GM18870 (cell line): ENCODE measurements around the gene ZNF628.

Source experiments
- ATAC-seq: cut with Tn5 transposase; IDR thresholded peaks from one replicate; pipeline ENCODE4 v1.9.1; 2021; ENCODE audit warnings: moderate library complexity; ENCODE audit not compliant: unreplicated experiment

The ZNF628 gene

GRCh38 chr19:55449469-55449868 lies 26.9 kb upstream of the ZNF628 start:
- no peak for ATAC-seq

DNA sequence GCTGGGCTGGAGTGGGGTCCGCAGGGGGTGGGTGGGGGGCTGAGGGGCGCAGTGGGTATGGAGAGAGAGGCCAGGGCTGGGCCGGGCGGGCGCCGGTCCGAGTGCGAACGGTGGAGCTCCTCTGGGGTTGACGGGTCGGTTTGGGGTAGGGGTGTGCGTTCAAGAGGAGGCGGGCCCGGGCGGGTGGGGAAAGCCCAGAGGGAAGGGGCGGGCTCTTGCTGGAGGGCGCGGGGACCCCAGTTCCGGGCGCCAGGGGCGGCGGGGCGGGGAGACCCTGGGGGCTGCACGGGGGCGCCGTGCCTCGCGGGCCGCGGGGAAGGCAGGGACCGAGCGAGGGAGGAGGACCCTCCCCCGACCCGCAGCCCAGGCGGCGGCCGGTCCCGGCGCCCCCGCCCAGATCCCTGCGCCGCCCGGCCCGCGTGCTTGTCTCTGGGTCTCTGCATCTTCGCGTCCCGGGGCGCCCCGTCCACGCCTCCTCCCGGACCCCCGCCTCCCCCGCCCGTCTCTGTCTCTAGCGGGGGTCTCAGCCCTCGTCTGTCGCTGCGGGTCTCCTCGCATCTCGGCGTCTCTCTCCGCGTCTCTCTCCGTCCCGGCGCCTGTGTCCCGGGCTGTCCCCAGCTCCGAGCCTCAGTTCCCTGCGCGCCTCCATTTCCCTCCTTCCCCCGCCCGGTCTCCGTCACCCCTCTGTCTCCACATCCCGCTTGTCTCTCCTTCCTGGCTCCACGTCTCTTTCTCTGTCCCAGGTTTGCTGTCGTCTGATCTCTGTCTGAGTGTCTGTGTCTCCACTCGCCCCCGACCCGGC lies 25.1 kb upstream of the ZNF628 start:
- no peak for ATAC-seq

DNA sequence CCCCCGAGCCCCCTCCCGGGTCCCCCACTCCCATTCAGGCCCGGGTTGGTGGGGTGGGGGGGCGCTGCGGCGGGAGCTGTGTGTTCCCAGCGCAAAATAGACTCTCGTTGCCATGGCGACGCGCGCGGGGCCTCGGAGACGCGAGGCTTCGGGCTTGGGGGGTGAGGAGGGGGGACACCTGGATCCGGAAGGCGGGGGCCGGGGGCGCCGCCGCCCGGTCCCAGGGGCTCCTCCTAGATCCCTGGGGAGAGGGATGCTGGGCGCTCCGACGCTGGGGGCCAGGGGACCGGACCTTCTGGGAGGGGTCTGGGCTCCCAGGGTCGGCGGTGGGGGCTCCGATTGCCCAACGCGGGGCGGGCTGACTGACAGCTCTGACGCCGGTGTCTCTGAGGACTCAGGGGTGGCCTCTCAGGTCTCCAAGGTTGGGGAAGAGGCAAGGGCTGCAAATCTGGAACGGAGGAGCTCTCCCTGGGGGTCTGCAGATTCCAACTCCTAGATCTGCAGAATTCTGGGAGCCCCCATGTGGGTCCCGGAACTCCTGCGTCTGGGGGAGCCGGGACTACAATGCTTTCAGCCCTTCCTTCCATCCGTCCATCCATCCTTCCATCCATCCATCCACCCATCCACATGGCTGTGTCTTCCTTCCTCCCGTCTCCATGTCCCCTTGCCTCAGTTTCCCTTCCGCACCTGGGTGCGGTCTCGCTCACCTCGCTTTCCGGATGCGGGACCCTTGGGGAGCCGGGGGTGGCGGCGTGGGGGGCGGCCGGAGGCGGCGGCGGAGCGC lies 24.3 kb upstream of the ZNF628 start:
- no peak for ATAC-seq

DNA sequence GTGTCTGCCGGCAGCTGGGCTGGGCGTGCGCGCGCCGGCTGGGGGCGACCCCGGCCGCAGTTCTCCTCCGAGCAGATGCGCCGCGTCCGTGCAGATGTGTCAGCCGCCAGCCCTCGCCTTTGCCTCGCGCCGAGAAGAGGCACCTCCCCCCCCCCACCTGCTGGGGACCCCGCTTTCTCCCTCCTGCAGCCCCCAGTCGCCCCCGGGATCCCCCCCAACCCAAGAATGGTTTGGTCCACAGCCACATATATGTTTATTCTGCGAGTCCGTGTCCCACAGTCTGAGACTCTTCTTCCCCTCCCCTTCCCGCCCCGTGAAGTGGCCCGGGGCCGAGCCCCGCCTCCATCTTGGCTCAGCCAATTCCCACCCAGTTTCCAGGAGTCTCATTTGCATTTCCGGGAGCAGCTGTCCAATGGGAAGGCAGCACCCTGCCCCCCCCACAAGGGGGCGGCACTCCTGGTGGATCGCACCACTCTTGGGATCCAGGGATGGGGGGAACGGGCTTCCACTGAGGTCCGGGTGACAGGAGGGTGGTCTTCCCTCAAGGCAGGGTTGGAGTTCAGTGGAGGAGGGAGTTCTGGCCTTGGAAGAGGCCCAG lies 23.6 kb upstream of the ZNF628 start:
- ATAC-seq, result no peak

- no peak for ATAC-seq
Measured at GRCh38 chr19:55453511-55454260, 22.7 kb upstream of the ZNF628 start.

- ATAC-seq, result no peak
Measured at GRCh38 chr19:55454787-55455243, 21.6 kb upstream of the ZNF628 start.

GRCh38 chr19:55455576-55456235 lies 20.7 kb upstream of the ZNF628 start:
- ATAC-seq, result no peak

- no peak for ATAC-seq
Measured at GRCh38 chr19:55456347-55456746, 20.1 kb upstream of the ZNF628 start.

- no peak for ATAC-seq
Measured at GRCh38 chr19:55457683-55458457, 18.5 kb upstream of the ZNF628 start.

DNA sequence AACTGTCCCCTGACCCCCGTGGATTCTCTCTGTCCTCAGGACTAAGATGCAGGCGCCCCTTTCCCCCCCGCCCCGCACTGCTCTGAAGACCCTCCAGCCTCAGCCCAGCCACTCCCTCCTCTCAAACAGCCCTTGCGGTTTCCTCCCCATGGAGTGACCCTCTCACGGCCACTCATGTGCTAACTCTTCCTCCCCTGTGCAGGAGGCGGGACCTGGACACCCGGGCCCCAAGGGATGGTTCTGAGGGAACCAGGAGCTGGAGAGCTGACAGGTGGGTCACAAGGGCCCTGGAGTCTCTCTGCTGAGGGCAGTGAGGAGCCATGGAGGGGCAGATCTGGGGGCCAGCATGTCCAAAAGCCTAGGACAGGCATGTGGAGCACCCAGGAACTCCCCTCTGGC lies 16.9 kb upstream of the ZNF628 start:
- no peak for ATAC-seq

DNA sequence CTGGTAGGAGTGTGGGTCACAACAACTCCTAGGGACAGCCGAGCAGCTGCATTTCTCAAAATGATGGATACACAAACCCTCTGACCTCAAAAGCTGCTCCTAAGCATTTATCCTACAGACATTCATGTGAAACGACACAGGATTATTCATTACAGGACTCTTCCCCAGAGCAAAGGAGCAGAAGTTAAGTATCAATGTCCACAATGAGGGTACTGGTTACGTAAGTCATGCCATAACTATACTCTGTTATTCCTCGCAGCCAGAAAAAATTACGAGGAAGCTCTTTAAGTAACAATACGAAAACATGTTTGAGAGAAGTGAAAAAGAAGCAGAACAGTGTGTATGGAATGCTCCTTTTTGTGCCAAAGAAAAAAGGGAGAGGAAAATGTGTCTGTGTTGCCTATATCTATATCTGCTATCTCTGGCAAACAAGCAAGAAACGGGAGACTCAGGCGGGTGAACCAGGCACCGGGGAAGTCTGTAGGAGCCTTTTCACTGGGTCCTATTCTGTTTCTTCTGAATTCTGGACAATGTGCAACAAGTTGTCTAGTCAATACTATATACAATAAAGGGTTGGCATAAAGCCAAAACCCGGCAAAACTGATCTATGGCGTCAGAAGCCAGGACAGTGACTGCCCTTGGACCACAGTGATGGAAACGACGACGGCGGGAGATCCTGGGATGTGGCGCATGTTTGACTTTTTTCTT lies 16.3 kb upstream of the ZNF628 start:
- ATAC-seq, result no peak

DNA sequence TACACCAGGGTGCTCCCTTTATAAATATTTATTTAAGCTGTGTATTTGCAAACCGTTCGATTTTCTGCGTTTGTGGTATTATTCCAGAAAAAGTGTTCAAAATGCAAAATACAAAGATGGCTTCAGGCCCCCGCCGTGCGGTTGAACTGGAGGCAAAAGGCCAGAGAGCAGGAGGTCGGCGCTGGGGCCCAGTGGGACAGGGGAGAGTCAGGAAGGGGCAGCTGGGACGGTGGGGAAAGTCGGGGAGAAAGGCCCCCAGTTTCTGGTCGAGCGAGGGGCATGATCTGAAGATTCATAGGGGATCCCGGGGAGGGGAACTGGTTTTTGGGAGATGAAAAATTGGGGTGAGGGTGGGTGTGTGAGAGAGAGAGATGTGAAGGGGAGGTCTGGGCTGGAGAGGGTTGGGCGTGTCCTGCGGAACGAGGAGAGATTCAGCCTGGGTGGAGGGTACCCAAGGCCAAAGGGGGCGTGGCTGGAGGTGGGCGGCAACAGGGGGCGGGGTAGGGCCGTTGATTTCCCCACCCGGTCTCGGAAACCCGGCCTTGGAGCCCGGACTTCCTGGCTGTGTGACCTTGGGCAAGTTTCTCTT lies 15.7 kb upstream of the ZNF628 start:
- ATAC-seq, result no peak

DNA sequence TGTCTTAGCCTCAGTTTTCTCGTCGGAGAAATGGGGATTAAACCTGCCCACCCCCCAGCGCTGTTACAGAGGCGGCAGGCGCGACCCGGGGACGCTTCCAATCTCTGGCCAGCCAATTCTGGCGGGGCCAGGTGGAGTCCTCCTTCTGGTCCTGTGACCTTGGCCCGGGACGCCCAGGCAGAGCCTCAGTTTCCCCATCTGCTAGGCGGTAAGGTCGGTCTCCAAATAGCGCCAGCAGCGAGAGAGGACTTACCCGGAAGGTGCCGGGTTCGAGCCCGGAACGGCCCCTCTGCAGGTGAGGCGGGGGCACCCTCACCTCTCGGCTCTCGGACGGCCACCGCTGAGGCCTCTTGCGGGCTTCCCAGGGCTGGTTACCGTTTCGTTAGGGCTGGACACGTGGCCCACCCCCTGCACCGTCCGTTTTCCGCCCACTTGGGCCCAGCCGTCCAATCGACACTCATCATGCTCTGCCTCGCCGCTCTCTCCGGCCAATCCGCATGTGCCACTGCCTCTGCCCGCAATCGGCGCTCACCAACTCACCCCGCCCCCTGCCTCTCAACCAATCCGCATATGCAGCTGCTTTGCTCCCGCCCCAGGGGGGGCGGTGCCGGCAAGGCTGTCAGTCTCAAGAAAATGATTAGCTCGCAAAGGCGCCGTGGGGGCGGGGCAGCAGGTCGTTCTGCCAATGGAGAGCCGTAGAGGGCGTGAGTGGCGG lies 15.0 kb upstream of the ZNF628 start, which contains the start of gene ISOC2:
Gene ISOC2, minus strand, starts transcription at position 384 of the 715 bp plus-strand sequence. CDS start 5,156 bp downstream, outside the sequence.
- peak; percentile 91 for ATAC-seq

DNA sequence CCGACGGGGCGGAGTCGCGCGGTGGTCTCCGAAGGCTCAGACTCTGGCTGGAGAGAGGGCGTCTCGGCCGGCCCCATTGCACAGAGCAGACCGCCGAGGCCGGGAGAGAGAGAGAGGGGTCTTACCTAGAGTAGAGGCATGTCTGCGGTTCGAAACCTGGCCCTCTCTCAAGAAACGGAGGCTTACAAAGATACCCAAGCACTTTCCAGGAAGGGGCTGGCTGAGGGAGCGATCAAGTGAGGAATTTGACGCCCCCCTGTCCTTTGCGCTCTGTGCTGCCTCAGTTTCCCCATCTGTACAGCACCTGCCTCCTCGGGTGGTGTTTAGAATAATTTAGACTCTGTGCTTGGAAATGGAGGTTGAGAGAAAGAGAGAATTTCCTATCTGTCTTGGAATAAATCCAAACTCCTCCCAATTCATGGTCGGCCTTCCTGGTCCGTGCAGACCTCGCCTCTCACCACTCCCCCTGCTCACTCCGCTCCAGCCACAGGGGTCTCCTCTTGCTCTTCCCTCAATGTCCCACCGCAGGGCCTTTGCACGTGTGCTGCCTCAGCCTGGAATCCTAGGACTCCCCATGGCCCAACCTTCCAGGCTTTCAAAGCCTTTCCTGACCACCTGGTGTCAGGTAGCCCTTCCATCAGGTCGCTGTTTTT lies 14.3 kb upstream of the ZNF628 start:
- ATAC-seq, result no peak

DNA sequence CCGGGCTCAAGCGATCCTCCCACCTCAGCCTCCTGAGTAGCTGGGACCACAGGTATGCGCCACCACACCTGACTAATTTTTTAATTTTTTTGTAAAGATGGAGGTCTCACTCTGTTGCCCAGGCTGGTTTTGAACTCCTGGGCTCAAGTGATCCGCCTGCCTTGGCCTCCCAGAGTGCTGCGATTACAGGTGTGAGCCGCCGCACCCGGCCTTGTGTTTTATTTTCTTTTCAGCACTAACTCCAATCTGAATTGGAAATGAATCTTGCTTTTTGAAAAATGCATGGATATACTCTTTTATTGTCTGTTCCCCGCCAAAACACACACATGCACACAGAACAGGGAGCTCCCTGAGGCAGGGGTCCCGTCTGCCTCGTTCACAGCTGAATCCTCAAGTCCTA lies 13.7 kb upstream of the ZNF628 start:
- no peak for ATAC-seq

- no peak for ATAC-seq
Measured at GRCh38 chr19:55463583-55464031, 12.8 kb upstream of the ZNF628 start.

DNA sequence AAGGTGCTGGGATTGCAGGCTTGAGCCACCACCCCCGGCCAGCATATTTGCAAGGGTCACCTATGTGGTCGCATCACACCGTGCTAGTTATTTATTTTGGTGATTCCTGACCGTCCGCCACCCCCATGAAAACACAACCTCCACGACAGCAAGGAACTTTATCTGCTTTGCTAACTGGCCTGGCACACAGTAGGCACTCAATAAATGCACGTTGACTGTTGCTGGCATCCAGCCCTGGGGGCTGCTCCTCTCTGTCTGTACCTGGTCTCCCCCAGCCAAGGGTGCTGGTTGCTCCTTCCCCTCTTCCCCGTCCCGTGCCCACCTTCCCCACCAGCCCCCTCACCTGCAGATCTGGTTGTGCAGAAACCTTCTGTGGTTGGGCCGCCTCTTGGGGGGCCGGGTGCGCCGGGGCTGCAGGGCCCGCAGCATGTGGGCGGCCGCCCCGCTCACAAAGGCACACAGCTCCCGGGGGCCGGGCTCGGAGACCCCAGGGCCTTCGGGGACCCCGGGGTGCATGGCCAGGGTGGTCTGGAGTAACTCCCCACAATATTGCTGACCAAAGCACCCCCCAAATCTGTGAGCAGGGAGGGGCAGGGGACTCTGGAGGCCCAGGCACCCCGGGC lies 12.3 kb upstream of the ZNF628 start:
- ATAC-seq, result no peak
